NB4 (cell line): ENCODE data around the gene SH2D1B.

Experiments used
- POLR2A ChIP-seq: IDR thresholded peaks from 2 replicates; pipeline ENCODE4 v1.6.1; 2011; ENCODE audit warnings: mild to moderate bottlenecking; ENCODE audit not compliant: insufficient read length; ENCODE audit errors: extremely low read depth
- TF ChIP-seq, protein P1 (sequence below): IDR thresholded peaks from one replicate; pipeline ENCODE4 v1.5.1; 2012; ENCODE audit warnings: low read depth, low read length
- TF ChIP-seq, protein P2 (sequence below): IDR thresholded peaks from 2 replicates; pipeline ENCODE4 v1.6.1; 2011; ENCODE audit warnings: low read depth, low read length

- no peak for TF ChIP-seq POLR2A
- TF ChIP-seq, protein P1, sequence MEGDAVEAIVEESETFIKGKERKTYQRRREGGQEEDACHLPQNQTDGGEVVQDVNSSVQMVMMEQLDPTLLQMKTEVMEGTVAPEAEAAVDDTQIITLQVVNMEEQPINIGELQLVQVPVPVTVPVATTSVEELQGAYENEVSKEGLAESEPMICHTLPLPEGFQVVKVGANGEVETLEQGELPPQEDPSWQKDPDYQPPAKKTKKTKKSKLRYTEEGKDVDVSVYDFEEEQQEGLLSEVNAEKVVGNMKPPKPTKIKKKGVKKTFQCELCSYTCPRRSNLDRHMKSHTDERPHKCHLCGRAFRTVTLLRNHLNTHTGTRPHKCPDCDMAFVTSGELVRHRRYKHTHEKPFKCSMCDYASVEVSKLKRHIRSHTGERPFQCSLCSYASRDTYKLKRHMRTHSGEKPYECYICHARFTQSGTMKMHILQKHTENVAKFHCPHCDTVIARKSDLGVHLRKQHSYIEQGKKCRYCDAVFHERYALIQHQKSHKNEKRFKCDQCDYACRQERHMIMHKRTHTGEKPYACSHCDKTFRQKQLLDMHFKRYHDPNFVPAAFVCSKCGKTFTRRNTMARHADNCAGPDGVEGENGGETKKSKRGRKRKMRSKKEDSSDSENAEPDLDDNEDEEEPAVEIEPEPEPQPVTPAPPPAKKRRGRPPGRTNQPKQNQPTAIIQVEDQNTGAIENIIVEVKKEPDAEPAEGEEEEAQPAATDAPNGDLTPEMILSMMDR = no peak
- TF ChIP-seq, protein P2, sequence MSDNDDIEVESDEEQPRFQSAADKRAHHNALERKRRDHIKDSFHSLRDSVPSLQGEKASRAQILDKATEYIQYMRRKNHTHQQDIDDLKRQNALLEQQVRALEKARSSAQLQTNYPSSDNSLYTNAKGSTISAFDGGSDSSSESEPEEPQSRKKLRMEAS = no peak
These were observed 27.2 kb downstream of the SH2D1B start for GRCh38 chr1:162384601-162385279.
